ENCODE data around the gene PAFAH2.

The PAFAH2 gene

GRCh38 chr1:25997828-25998761 is at the start of gene PAFAH2:
TSS of gene PAFAH2 (minus strand) at chr1:25998063. CDS start at chr1:25990816, 7,247 bp downstream.
- DNase-seq, result peak; percentile 100

GRCh38 chr1:26047278-26047874 is 49.5 kb upstream of the PAFAH2 start:
- no peak for DNase-seq

- peak; percentile 47 for DNase-seq
These were observed 48.6 kb upstream of the PAFAH2 start for GRCh38 chr1:26046246-26047095.

- peak; percentile 57 for DNase-seq
These were observed 47.9 kb upstream of the PAFAH2 start, which contains the start of gene SLC30A2 for GRCh38 chr1:26045722-26046245. TSS of gene SLC30A2 (minus strand) at chr1:26046118. CDS start at chr1:26045896, 222 bp downstream.

- DNase-seq, result no peak
These were observed 47.3 kb upstream of the PAFAH2 start for GRCh38 chr1:26044971-26045721.

- no peak for DNase-seq
These were observed 46.6 kb upstream of the PAFAH2 start for GRCh38 chr1:26044414-26044813.

- DNase-seq, result no peak
These were observed 45.9 kb upstream of the PAFAH2 start for GRCh38 chr1:26043765-26044164.

- DNase-seq, result no peak
These were observed 44.1 kb upstream of the PAFAH2 start for GRCh38 chr1:26041978-26042377.

- no peak for DNase-seq
These were observed 43.5 kb upstream of the PAFAH2 start for GRCh38 chr1:26041401-26041800.

GRCh38 chr1:26038904-26039303 is 41.0 kb upstream of the PAFAH2 start:
- DNase-seq, result no peak

- no peak for DNase-seq
These were observed 40.6 kb upstream of the PAFAH2 start for GRCh38 chr1:26038477-26038876.

- DNase-seq, result no peak
These were observed 40.0 kb upstream of the PAFAH2 start for GRCh38 chr1:26037904-26038303.

GRCh38 chr1:26036756-26037281 is 39.0 kb upstream of the PAFAH2 start:
- DNase-seq, result no peak

- peak; percentile 87 for DNase-seq
These were observed 38.3 kb upstream of the PAFAH2 start for GRCh38 chr1:26035959-26036755.

GRCh38 chr1:26035203-26035958 is 37.5 kb upstream of the PAFAH2 start:
- DNase-seq, result peak; percentile 96

- peak; percentile 68 for DNase-seq
These were observed 36.8 kb upstream of the PAFAH2 start for GRCh38 chr1:26034504-26035202.

GRCh38 chr1:26032656-26033357 is 34.9 kb upstream of the PAFAH2 start:
- DNase-seq, result no peak

- DNase-seq, result no peak
These were observed 33.9 kb upstream of the PAFAH2 start for GRCh38 chr1:26031611-26032220.

All from DMS53 (cell line).